ENCODE measurements around the gene CABCOCO1. TPM values are rescaled to one million over a fixed set of nuclear protein-coding genes. Genes with fewer than 3 reads are reported as not detected.

CABCOCO1 gene
- total and polyA plus RNA-seq, 2 of the 13 experiments (the other 11 are each of a cell fraction or from before 2014, with no cell fraction given) = not detected

GRCh38 chr10:61732629-61733278, 70.0 kb downstream of the CABCOCO1 start (continued):
- no peak for TF ChIP-seq ZNF407 (CRISPR knock-in tag; IDR thresholded peaks at IDR 0.05; ENCODE audit: not compliant biosample characterization)
- no peak for TF ChIP-seq GLI4 (CRISPR knock-in tag; IDR thresholded peaks at IDR 0.05; ENCODE audit: borderline replicate concordance)
- no peak for TF ChIP-seq TCF12 (IDR thresholded peaks at IDR 0.05)
- no peak for TF ChIP-seq TCF12 (CRISPR knock-in tag; IDR thresholded peaks at IDR 0.05)

Data from HepG2 (cell line).